HCT116 (cell line): Measurements from ENCODE around the gene ERICH3.

ENCODE experiments used
- ATF3 ChIP-seq: IDR thresholded peaks from 2 replicates; pipeline ENCODE4 v1.6.1; 2012
- CTCF ChIP-seq, 3 experiments: fragments of 200-600 bp in 1 of 3; sonication (generic) in 1 of 3; IDR thresholded peaks in 2 of 3; conservative IDR thresholded peaks in 1 of 3; 2 replicates each; pipeline ENCODE4 v1.5.1; 2012 to 2017; ENCODE audit warnings: low read depth in 2 of 3, low read length in 2 of 3, antibody characterized with exemption in 1 of 3, borderline replicate concordance in 1 of 3, control low read depth in 1 of 3, mild to moderate bottlenecking in 1 of 3, mixed read lengths in 1 of 3, mixed run types in 1 of 3, moderate library complexity in 1 of 3; ENCODE audit not compliant: insufficient read depth in 1 of 3
- EGR1 ChIP-seq: IDR thresholded peaks from 2 replicates; pipeline ENCODE4 v1.6.1; 2012; ENCODE audit warnings: low read depth
- EZH2 ChIP-seq: fragments of 200-600 bp; sonication (generic); IDR thresholded peaks from 2 replicates; pipeline ENCODE4 v1.6.1; 2017; ENCODE audit warnings: antibody characterized with exemption, mixed run types
- JUND ChIP-seq: IDR thresholded peaks from 2 replicates; pipeline ENCODE4 v1.6.1; 2012
- POLR2A ChIP-seq: IDR thresholded peaks from 2 replicates; pipeline ENCODE4 v1.7.0; 2011; ENCODE audit warnings: borderline replicate concordance; ENCODE audit not compliant: insufficient read depth, insufficient read length; ENCODE audit errors: extremely low read depth
- REST ChIP-seq: IDR thresholded peaks from 2 replicates; pipeline ENCODE4 v1.6.1; 2012; ENCODE audit warnings: low read depth
- SIN3A ChIP-seq: IDR thresholded peaks from 2 replicates; pipeline ENCODE4 v1.6.1; 2012; ENCODE audit warnings: low read depth
- SP1 ChIP-seq: IDR thresholded peaks from 2 replicates; pipeline ENCODE4 v1.6.1; 2012; ENCODE audit warnings: low read depth
- TCF7L2 ChIP-seq: IDR thresholded peaks from 2 replicates; pipeline ENCODE4 v1.7.0; 2011; ENCODE audit warnings: borderline replicate concordance, inconsistent platforms; ENCODE audit not compliant: insufficient read depth, insufficient read length; ENCODE audit errors: extremely low read depth
- YY1 ChIP-seq: IDR thresholded peaks from 2 replicates; pipeline ENCODE4 v1.6.1; 2011; ENCODE audit warnings: low read length, low read depth, moderate library complexity, mild to moderate bottlenecking; ENCODE audit not compliant: insufficient replicate concordance; ENCODE audit errors: extremely low read depth

- TF ChIP-seq CTCF (IDR thresholded peaks at IDR 0.05 in 2 of 3, conservative IDR thresholded peaks at IDR 0.05 in 1 of 3; ENCODE audit: borderline replicate concordance in 1 of 3, insufficient read depth in 1 of 3, low read depth in 2 of 3, low read length in 2 of 3) (no peak), JUND (no peak), EZH2 (no peak), SP1 (no peak), POLR2A (no peak), REST (no peak), TCF7L2 (no peak), EGR1 (no peak), YY1 (no peak), ATF3 (no peak), SIN3A (no peak)
Observed at GRCh38 chr1:74571493-74571800, 102.1 kb downstream of the ERICH3 start.
